Naive B cell (primary cell): ENCODE measurements around the gene LEKR1. TPM values are rescaled to one million over a fixed set of nuclear protein-coding genes. Genes with fewer than 3 reads are reported as not detected.
A peak's percentile ranks its signal among the peaks of the same experiment; 100 is the strongest.

Experiments used
- ATAC-seq, 2 donors: fragments of 150-1000 bp; cut with Tn5 transposase; 2 replicates each; pipeline ENCODE4 v1.10.0; 2021; ENCODE audit warnings: low read depth in 2 of 2, mild to moderate bottlenecking in 2 of 2, moderate library complexity in 2 of 2
- DNase-seq: peaks from one replicate; pipeline ENCODE4 v3.0.0; 2022
- H3K27ac Mint-ChIP-seq, 6 donors: one replicate each; pipeline ENCODE4 v1.8.0; 2020 to 2022; ENCODE audit warnings: mild to moderate bottlenecking in 6 of 6, mixed read lengths in 6 of 6, moderate library complexity in 5 of 6, inconsistent platforms in 2 of 6
- H3K27me3 Mint-ChIP-seq, 3 donors: one replicate each; pipeline ENCODE4 v1.8.0; 2021 to 2022; ENCODE audit warnings: mixed read lengths in 3 of 3, mild to moderate bottlenecking in 1 of 3
- H3K36me3 Mint-ChIP-seq, 2 donors: one replicate each; pipeline ENCODE4 v1.8.0; 2020 to 2022; ENCODE audit warnings: mixed read lengths in 2 of 2, inconsistent platforms in 1 of 2, mild to moderate bottlenecking in 1 of 2
- H3K4me1 Mint-ChIP-seq, 3 donors: one replicate each; pipeline ENCODE4 v1.8.0; 2020 to 2022; ENCODE audit warnings: mixed read lengths in 3 of 3, inconsistent platforms in 1 of 3, mild to moderate bottlenecking in 1 of 3, moderate library complexity in 1 of 3
- H3K4me3 Mint-ChIP-seq, 8 donors: one replicate each; pipeline ENCODE4 v1.8.0; 2020 to 2022; ENCODE audit warnings: mild to moderate bottlenecking in 8 of 8, mixed read lengths in 8 of 8, moderate library complexity in 8 of 8, inconsistent platforms in 2 of 8
- H3K9me3 Mint-ChIP-seq, 7 donors: one replicate each; pipeline ENCODE4 v1.8.0; 2020 to 2022; ENCODE audit warnings: mixed read lengths in 7 of 7, mild to moderate bottlenecking in 5 of 7, inconsistent platforms in 2 of 7, moderate library complexity in 1 of 7
- polyA plus RNA-seq, 6 donors: library from polyadenylated mRNA; unstranded; fragments of 300-500 nt; fragmentation: Illumina TruSeq; gene quantifications; one replicate each; pipeline ENCODE4 v1.2.3, GENCODE V29; 2021; ENCODE audit warnings: low read depth in 6 of 6

LEKR1 gene
- polyA plus RNA-seq, 6 donors from 2014 or later: 1.9 to 12.3 (median 4.8) TPM; not detected in 1

DNA sequence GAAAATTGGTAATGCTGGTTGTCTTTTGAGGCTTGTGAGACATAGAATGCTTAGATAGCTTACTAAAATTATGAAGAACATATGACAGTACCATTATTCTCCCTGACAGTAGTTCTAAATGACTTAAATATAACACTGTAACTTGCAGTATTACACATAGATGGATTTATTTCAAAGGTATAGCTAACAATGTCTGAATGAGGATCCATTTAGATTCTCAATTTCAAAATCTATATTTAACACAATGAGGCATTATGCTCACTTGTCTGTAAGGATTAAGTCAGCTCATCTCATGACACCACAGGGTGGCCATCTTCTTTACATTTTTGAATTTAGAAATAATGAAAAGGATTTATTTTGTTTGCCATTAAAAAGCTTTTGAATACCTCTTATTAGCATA lies 225.4 kb downstream of the LEKR1 start:
- H3K4me3 Mint-ChIP-seq: no peak overlapping the region
- peaks cover 0 to 3% (median 0%) of the 10 kb centered on the region in 7 donors for H3K9me3 Mint-ChIP-seq
- ATAC-seq: no peak

DNA sequence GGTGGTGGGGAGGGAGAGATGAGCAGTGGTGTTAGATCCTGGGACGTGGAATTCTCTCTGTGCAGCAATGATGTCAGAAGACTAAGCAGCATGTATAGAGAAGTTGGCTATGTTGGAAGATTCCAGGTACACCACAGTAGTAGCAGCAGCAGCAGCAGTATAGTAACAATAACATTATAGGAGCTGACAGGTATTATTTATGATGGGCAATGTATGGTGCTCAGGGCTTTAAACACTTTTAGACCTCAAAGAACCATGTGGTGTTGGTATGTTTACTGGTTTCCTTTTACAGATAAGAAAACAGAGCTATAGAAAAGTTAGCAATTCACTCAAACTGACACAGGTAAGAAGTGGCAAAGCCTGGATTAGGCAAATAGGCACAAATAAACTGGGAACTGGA lies 229.9 kb downstream of the LEKR1 start:
- DNase-seq: no peak
- H3K9me3 Mint-ChIP-seq: peaks cover 0 to under 1% (median 0%) of the 10 kb centered on the region in 7 donors
- H3K36me3 Mint-ChIP-seq: no peaks in the 10 kb centered on the region
- H3K27ac Mint-ChIP-seq: no peak overlapping the region
- no peak overlapping the region for H3K4me3 Mint-ChIP-seq
- H3K27me3 Mint-ChIP-seq: peaks cover 0 to 1% (median 0%) of the 10 kb centered on the region in 3 donors
- ATAC-seq: no peak
- H3K4me1 Mint-ChIP-seq: no peaks in the 10 kb centered on the region

More for the DNA sequence above, 225.4 kb downstream of the LEKR1 start:
- Mint-ChIP-seq H3K27ac (no peak overlapping the region), H3K27me3 (no peaks in the 10 kb centered on the region), H3K36me3 (no peaks in the 10 kb centered on the region), H3K4me1 (peaks cover 6 to 14% (median 7%) of the 10 kb centered on the region in 3 donors)
- DNase-seq: no peak

DNA sequence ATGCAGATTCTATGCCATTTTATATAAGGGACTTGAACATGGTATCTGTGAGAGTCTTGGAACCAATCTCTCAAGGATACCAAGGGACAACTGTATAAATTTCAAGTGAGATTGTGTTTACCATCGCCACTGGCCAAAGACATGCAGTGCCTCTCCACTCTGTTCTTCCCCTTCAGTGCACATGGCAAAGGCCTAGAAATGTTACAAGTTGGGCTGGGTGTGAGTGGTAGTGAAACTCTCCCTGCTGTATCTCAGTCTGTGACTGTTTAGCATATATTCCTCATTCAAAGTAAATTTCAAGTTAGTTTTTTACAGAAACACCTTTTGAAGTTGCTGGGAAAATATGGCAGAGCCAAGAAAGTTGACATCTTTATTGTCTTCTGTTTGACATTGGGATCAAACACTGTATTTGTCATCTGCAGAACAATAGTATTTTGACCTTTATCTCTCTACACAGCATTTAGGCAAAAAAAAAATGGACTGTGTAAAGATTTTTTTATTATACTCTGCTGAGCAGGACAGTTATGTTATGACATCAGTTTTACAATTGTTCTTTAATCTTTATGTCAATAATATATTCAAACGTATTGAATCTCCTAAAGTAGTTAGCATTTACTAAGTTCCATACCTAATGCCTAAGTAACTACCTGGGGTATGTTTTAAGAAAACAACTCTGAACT lies 232.4 kb downstream of the LEKR1 start:
- Mint-ChIP-seq H3K27ac (no peak overlapping the region), H3K27me3 (peaks cover 0 to 5% (median 0%) of the 10 kb centered on the region in 3 donors), H3K36me3 (no peaks in the 10 kb centered on the region), H3K4me3 (no peak overlapping the region), H3K4me1 (peaks cover 0 to under 1% (median 0%) of the 10 kb centered on the region in 3 donors), H3K9me3 (peaks cover 0 to 2% (median 0%) of the 10 kb centered on the region in 7 donors)
- ATAC-seq (no peak), DNase-seq (no peak)

DNA sequence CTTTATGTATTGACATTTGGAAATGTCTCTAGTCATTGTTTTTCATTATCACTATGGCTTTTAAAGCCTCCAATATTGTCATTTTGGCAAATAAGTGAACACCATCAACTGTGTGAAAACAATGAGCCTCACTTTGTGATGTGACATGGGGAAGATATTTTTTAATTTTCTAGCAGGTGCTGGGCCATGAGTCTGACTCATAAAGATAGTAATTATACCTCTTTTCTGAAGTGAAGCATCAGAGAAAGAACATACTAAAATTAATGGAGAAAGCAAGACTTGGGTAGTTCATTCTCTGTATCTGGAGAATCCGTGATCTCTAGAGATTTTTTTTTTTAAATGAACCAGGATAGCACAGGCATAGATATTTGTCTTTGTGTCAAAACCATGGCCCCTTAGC lies 233.0 kb downstream of the LEKR1 start:
- H3K9me3 Mint-ChIP-seq: peaks cover 0 to 2% (median 0%) of the 10 kb centered on the region in 7 donors
- peaks cover 0 to 5% (median 0%) of the 10 kb centered on the region in 3 donors for H3K27me3 Mint-ChIP-seq
- no peak overlapping the region for H3K27ac Mint-ChIP-seq
- ATAC-seq (no peak), DNase-seq (no peak)
- peaks cover 2 to 5% (median 5%) of the 10 kb centered on the region in 3 donors for H3K4me1 Mint-ChIP-seq
- no peaks in the 10 kb centered on the region for H3K36me3 Mint-ChIP-seq
- no peak overlapping the region for H3K4me3 Mint-ChIP-seq

DNA sequence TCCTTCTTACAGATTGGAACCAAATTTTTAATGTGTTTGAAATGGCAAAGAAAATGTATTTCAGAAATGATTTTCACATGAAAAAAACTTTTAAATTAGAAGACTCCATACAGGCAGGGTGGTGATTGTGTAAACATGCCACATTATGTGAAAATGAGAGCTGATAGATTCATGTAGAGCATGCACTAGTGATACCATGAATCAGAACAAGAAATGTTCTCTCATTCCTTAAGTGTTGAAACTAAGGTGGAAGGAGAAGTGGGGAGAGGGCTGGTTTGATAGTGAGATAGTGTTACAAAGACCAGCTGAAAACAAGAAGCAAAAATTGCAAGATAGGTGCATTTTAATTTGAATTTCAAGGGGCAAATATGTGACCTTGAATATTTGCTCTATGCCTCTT lies 233.5 kb downstream of the LEKR1 start:
- peaks cover 0 to 2% (median 0%) of the 10 kb centered on the region in 7 donors for H3K9me3 Mint-ChIP-seq
- H3K27ac Mint-ChIP-seq: no peak overlapping the region
- no peaks in the 10 kb centered on the region for H3K36me3 Mint-ChIP-seq
- H3K27me3 Mint-ChIP-seq: peaks cover 0 to 5% (median 0%) of the 10 kb centered on the region in 3 donors
- H3K4me3 Mint-ChIP-seq: no peak overlapping the region
- H3K4me1 Mint-ChIP-seq: peaks cover 7 to 10% (median 10%) of the 10 kb centered on the region in 3 donors
- no peak for DNase-seq
- no peak for ATAC-seq

DNA sequence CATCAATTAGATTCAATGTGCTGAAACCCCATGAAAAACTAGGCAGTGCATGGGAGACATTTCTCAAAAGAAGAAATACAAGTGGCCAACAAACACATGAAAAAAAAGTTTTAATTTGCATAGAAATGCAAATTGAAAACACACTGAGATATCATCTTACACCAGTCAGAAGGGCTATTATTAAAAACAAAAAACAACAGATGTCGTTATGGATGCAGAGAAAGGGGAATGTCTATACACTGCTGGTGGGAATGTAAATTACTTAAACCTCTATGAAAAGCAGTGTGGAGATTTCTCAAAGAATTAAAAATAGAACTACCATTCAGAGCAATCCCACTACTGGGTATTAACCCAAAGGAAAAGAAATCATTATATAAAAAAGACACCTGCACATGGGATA lies 235.1 kb downstream of the LEKR1 start:
- Mint-ChIP-seq H3K36me3 (no peaks in the 10 kb centered on the region), H3K4me1 (peaks cover 16 to 21% (median 17%) of the 10 kb centered on the region in 3 donors), H3K4me3 (no peak overlapping the region), H3K27ac (no peak overlapping the region), H3K9me3 (peaks cover 0 to 2% (median 0%) of the 10 kb centered on the region in 7 donors), H3K27me3 (peaks cover 0 to 5% (median 0%) of the 10 kb centered on the region in 3 donors)
- ATAC-seq (no peak), DNase-seq (no peak)

DNA sequence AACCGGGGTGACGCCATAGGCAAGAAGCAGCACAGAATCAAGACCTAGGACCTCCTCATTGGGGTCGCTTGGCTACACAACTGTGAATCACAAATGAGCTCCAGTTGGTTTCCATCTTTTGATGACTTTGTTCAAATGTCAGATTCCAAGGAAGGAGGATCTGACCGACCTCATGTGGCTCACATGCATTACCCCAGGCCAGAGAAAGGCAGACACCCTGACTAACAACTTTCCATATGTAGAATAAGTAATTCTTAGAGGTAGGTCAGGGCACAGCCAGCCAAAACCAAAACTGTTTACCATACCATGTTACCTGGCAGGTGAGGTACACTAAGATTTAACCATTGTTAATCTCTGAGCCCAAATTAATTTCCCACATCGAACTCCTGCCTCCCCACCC lies 237.3 kb downstream of the LEKR1 start:
- peaks cover 0 to 5% (median 0%) of the 10 kb centered on the region in 3 donors for H3K27me3 Mint-ChIP-seq
- peaks cover 30 to 38% (median 35%) of the 10 kb centered on the region in 3 donors for H3K4me1 Mint-ChIP-seq
- H3K9me3 Mint-ChIP-seq: peaks cover 0 to 2% (median 0%) of the 10 kb centered on the region in 7 donors
- H3K4me3 Mint-ChIP-seq: no peak overlapping the region
- ATAC-seq (no peak), DNase-seq (no peak)
- H3K27ac Mint-ChIP-seq: peak overlapping the region in 1 of 6 donors; percentile 45
- H3K36me3 Mint-ChIP-seq: no peaks in the 10 kb centered on the region

DNA sequence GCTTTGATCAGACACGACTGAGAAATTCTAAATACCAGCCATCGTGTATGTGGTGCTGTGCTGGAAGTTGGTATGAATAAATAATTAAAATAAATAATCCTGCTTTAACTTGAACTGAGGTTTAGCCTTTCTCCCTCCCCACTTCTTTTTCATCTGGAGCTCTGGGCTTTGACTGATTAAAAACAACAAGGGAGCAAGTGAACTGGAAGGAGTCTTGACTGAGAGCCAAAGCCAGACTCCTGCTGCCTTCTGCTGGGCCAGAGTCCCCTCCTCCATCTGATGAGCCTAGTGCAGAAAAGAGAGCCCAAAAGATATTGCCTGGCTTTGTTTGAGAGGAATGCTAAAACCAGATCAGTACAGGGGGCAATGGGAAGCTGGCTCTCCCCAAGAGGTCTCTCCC lies 237.8 kb downstream of the LEKR1 start:
- Mint-ChIP-seq H3K4me3 (peak overlapping the region in 5 of 8 donors; percentile 6 to 63 (median 50)), H3K4me1 (peaks cover 30 to 38% (median 35%) of the 10 kb centered on the region in 3 donors), H3K9me3 (peaks cover 0 to 2% (median 0%) of the 10 kb centered on the region in 7 donors), H3K36me3 (no peaks in the 10 kb centered on the region), H3K27ac (peak overlapping the region in 5 of 6 donors; percentile 34 to 79 (median 75)), H3K27me3 (peaks cover 0 to 5% (median 0%) of the 10 kb centered on the region in 3 donors)
- ATAC-seq (no peak), DNase-seq (no peak)

DNA sequence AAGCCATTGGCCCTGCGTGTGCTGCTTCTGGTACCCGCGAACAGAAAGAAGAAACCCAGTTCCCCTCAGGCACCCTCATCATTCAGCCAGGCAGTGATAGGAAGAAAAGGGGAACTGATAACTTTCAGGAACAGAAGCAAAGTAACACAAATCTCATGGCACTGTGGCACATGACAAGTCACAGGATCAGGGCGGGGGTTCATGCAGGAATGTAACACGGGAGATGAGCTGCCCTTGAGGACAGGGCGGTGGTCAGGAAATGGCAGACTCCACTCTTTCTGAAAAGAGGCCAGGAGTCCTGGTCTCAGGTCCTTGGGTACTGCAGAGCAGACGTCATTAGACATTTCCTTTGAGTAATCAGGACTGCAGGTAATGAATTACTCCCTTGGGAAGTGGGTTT lies 238.2 kb downstream of the LEKR1 start:
- peak; percentile 53 for DNase-seq
- Mint-ChIP-seq H3K4me3 (peak overlapping the region in 6 of 8 donors; percentile 6 to 63 (median 30)), H3K9me3 (peaks cover 0 to 2% (median 0%) of the 10 kb centered on the region in 7 donors)

DNA sequence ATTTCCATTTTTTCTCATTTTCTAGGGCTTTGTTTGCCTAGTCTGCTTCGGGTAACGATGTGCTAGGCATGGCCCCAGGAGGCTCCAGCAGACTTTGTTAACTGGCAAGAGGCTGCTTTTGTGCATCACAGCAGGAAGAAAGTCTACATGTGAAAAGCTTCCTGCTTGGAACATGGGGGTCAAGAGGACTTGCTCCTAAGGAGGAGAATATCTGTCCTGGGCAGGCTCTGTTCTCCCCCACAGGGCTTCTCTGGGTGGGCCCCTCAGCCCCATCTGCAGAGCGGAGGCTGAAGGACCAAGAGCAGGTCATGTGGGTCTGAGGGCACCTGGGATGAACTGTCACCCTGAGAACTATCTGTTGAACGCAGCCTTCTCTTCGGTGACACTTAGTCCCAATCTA lies 239.0 kb downstream of the LEKR1 start:
- no peaks in the 10 kb centered on the region for H3K36me3 Mint-ChIP-seq
- H3K9me3 Mint-ChIP-seq: peaks cover 0 to 2% (median 0%) of the 10 kb centered on the region in 7 donors
- ATAC-seq (no peak), DNase-seq (no peak)
- H3K4me1 Mint-ChIP-seq: peaks cover 30 to 38% (median 35%) of the 10 kb centered on the region in 3 donors
- peak overlapping the region in 1 of 8 donors; percentile 52 for H3K4me3 Mint-ChIP-seq
- peaks cover 0 to 5% (median 0%) of the 10 kb centered on the region in 3 donors for H3K27me3 Mint-ChIP-seq
- peak overlapping the region in 1 of 6 donors; percentile 26 for H3K27ac Mint-ChIP-seq

More for the DNA sequence above, 238.2 kb downstream of the LEKR1 start:
- Mint-ChIP-seq H3K27me3 (peaks cover 0 to 5% (median 0%) of the 10 kb centered on the region in 3 donors), H3K36me3 (no peaks in the 10 kb centered on the region), H3K4me1 (peaks cover 30 to 38% (median 35%) of the 10 kb centered on the region in 3 donors), H3K27ac (peak overlapping the region; percentile 16 to 79 (median 57))
- peak; percentile 86 to 95 for ATAC-seq

DNA sequence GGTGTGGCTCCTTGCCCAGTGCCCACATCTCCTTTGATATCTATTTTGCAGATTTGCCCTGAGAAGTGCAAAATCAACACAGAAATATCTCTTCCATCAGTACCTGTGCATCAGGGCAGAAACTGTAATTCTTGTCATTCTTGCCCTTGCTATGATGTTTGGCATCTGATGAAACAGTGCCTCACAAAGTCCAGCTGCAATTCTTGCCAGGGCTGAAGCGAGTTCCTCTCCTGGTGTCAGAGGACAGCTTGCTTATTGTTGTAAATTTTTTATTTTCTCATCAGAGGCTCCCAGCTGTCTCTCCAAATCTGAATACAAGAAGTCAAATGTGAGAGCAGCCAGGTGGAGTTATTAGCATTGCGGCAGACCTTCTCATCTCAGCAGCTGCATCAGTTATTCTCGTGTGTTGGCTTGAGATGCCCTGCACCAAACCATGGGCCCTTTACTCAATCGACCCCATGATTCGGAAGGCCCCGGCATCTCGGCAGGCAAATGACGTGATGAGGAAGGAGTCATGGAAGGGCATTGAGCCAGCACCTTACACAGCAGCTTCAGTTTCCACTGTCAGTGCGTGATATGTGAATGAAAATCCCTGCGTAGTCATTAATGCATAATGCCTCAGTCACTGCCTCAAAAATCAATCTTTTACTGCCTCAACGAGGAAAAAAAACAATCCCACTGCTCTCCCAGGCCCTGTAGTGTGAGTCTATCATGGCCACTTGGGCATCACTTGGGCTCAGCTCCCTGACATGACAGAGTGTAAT lies 240.4 kb downstream of the LEKR1 start:
- peak overlapping the region in 3 of 6 donors; percentile 36 to 61 (median 51) for H3K27ac Mint-ChIP-seq

DNA sequence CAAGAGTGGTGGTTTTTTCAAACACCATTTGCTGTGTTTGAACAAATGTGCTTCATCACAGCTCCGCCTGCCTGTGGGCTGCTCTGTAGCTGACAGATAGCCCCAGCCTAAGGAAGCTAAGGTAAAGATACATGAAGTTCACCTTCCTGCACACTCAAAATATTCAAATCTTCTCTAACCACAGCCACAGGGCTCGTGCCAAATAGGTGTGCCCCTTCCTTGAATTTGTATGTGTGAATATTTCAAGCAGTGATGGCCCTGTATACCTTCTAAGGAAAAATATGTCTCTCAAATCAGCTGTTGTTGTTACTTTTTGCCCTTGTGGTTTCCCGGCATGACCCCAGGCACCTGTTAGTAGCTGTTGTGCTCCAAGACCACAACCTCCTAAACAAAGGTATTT lies 241.0 kb downstream of the LEKR1 start:
- H3K4me1 Mint-ChIP-seq: peaks cover 36 to 43% (median 40%) of the 10 kb centered on the region in 3 donors
- peak overlapping the region in 5 of 8 donors; percentile 1 to 82 (median 55) for H3K4me3 Mint-ChIP-seq
- no peak for DNase-seq
- ATAC-seq: peak; percentile 45 to 65
- no peaks in the 10 kb centered on the region for H3K9me3 Mint-ChIP-seq
- peaks cover 0 to 8% (median 5%) of the 10 kb centered on the region in 3 donors for H3K27me3 Mint-ChIP-seq
- H3K27ac Mint-ChIP-seq: peak overlapping the region in 5 of 6 donors; percentile 11 to 88 (median 51)
- H3K36me3 Mint-ChIP-seq: no peaks in the 10 kb centered on the region

More for the DNA sequence above, 240.4 kb downstream of the LEKR1 start:
- H3K4me1 Mint-ChIP-seq: peaks cover 31 to 38% (median 35%) of the 10 kb centered on the region in 3 donors
- no peaks in the 10 kb centered on the region for H3K9me3 Mint-ChIP-seq
- ATAC-seq (no peak), DNase-seq (no peak)
- peaks cover 0 to 2% (median 2%) of the 10 kb centered on the region in 3 donors for H3K27me3 Mint-ChIP-seq
- H3K36me3 Mint-ChIP-seq: no peaks in the 10 kb centered on the region
- peak overlapping the region in 4 of 8 donors; percentile 1 to 82 (median 52) for H3K4me3 Mint-ChIP-seq

DNA sequence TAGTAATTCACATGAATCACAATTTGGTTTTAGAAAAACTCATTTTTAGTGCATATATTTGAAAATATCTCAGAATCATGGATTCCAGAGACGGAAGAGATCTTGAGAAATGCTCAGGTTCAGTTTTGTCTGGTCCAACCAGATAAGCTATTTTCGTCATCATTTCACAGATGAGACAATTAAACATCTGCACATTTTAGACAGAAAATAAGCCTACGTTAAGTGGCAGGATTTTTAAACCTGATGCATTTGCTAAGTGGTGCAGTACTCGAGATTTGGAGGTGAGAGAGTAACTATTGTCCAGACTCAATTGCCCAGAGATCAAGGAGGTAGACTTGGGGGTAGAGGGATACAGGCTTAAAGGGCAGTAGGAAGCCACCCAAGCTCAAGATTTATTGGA lies 243.3 kb downstream of the LEKR1 start:
- peaks cover 31 to 35% (median 33%) of the 10 kb centered on the region in 3 donors for H3K4me1 Mint-ChIP-seq
- H3K9me3 Mint-ChIP-seq: no peaks in the 10 kb centered on the region
- ATAC-seq (no peak), DNase-seq (no peak)
- H3K36me3 Mint-ChIP-seq: no peaks in the 10 kb centered on the region
- H3K4me3 Mint-ChIP-seq: no peak overlapping the region
- peaks cover 5 to 14% (median 7%) of the 10 kb centered on the region in 3 donors for H3K27me3 Mint-ChIP-seq
- no peak overlapping the region for H3K27ac Mint-ChIP-seq
